Activated naive CD8-positive, alpha-beta T cell (primary cell): Measurements from ENCODE around the gene C19orf81.

Source experiments
- H3K27ac Mint-ChIP-seq: one replicate; pipeline ENCODE4 v1.8.0; 2021; ENCODE audit warnings: mixed read lengths
- H3K27me3 Mint-ChIP-seq: one replicate; pipeline ENCODE4 v1.8.0; 2021; ENCODE audit warnings: mixed read lengths
- H3K36me3 Mint-ChIP-seq: one replicate; pipeline ENCODE4 v1.8.0; 2021; ENCODE audit warnings: mixed read lengths
- H3K4me1 Mint-ChIP-seq: one replicate; pipeline ENCODE4 v1.8.0; 2021; ENCODE audit warnings: low read depth, mixed read lengths
- H3K4me3 Mint-ChIP-seq: one replicate; pipeline ENCODE4 v1.8.0; 2021; ENCODE audit warnings: mild to moderate bottlenecking, mixed read lengths
- H3K9me3 Mint-ChIP-seq: one replicate; pipeline ENCODE4 v1.8.0; 2021; ENCODE audit warnings: low read depth, mixed read lengths

The C19orf81 gene

DNA sequence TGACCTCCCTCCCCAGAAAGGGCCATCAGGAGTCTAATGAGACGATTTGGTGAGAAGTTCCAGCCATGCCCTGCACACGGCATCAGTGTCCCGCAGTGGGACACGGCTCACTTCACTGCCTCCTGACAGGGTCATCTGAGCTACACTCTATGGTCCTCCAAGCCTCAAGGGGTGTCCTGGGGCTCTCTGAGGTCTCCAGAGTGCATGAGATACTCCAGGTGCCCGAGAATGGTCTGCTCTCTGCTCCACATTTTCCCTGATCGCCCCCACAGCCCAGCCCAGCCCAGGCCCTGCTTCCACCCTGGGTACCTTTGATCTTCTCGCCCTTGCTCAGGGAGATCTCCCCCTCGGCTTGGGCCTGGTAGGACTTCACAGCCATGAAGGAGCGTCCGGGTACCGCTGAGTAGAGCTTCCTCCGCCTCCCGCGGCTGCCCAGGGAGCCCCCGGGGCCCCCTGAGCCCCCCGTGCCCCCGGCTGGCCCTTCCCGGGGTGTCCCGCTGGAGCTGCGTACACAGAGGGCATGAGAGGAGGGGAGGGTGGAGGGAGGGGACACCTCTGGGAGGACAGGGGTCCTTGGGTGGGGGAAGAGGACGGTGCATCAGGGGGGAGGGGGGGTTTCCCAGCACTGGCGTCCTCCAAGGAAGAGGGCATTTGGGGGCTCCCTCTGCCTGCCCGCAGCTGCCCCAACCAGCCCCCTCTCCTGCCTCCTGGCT is 53.1 kb downstream of the C19orf81 start:
- peaks cover 2% of the 10 kb centered on the region for H3K4me1 Mint-ChIP-seq
- peaks cover 12% of the 10 kb centered on the region for H3K27me3 Mint-ChIP-seq
- H3K27ac Mint-ChIP-seq = no peak overlapping the region
- H3K4me3 Mint-ChIP-seq = no peak overlapping the region
- no peaks in the 10 kb centered on the region for H3K36me3 Mint-ChIP-seq
- H3K9me3 Mint-ChIP-seq = no peaks in the 10 kb centered on the region

GRCh38 chr19:50702871-50703829 is 53.9 kb downstream of the C19orf81 start:
- Mint-ChIP-seq H3K9me3 (no peaks in the 10 kb centered on the region), H3K27me3 (peaks cover 12% of the 10 kb centered on the region), H3K27ac (no peak overlapping the region), H3K4me1 (peaks cover 2% of the 10 kb centered on the region), H3K4me3 (no peak overlapping the region), H3K36me3 (no peaks in the 10 kb centered on the region)

- H3K4me1 Mint-ChIP-seq = peaks cover 2% of the 10 kb centered on the region
- H3K9me3 Mint-ChIP-seq = no peaks in the 10 kb centered on the region
- H3K36me3 Mint-ChIP-seq = no peaks in the 10 kb centered on the region
- no peak overlapping the region for H3K27ac Mint-ChIP-seq
- peaks cover 11% of the 10 kb centered on the region for H3K27me3 Mint-ChIP-seq
- no peak overlapping the region for H3K4me3 Mint-ChIP-seq
These were observed 54.9 kb downstream of the C19orf81 start for GRCh38 chr19:50703915-50704796.

DNA sequence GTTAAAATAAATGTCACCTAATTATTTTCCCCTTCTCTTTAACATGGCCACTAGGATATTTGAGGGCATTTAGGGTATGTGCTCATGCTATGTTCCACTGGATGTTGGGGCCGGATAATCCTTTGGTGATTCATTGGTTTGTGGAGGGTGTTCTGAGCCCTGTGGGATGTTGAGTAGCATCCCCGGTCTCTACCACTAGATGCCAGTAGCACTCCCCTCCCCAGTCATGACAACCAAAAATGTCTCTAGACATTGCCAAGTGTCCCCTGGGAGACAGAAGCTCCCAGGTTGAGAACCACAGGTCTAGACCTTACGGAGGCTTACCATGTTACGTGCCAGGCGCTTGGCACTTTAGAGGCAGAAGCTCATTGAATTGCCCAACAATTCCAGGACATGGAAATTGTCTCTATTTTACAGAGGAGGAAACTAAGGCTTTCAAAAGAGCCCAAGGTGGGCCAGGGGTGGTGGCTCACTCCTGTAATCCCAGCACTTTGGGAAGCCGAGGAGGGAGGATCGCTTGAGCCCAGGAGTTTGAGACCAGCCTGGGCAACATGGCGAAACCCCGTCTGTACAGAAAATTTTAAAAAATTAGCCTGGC is 56.3 kb downstream of the C19orf81 start:
- no peaks in the 10 kb centered on the region for H3K36me3 Mint-ChIP-seq
- H3K27me3 Mint-ChIP-seq = peaks cover 7% of the 10 kb centered on the region
- H3K27ac Mint-ChIP-seq = no peak overlapping the region
- no peaks in the 10 kb centered on the region for H3K9me3 Mint-ChIP-seq
- peaks cover 2% of the 10 kb centered on the region for H3K4me1 Mint-ChIP-seq
- no peak overlapping the region for H3K4me3 Mint-ChIP-seq

DNA sequence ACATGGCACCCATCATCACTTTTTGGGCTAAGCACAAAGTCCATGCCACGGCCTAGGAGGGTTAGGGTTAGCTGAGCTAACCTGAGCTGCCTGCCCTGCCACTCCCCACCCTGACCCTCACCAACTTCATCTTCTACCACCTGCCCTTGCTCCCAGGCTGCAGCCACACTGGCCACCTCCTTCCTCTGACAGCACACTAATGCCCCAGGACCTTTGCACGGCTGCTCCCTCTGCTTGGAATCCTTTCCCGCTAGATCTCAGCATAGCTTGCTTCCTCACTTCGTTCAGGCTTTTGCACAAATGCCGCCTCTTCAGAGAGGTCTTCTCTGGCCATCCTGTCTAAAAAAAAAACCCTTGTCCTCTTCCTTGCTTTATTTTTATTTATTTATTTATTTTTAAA is 57.1 kb downstream of the C19orf81 start:
- Mint-ChIP-seq H3K27me3 (peaks cover 7% of the 10 kb centered on the region), H3K27ac (no peak overlapping the region), H3K4me1 (peaks cover 2% of the 10 kb centered on the region), H3K9me3 (no peaks in the 10 kb centered on the region), H3K4me3 (no peak overlapping the region), H3K36me3 (no peaks in the 10 kb centered on the region)

DNA sequence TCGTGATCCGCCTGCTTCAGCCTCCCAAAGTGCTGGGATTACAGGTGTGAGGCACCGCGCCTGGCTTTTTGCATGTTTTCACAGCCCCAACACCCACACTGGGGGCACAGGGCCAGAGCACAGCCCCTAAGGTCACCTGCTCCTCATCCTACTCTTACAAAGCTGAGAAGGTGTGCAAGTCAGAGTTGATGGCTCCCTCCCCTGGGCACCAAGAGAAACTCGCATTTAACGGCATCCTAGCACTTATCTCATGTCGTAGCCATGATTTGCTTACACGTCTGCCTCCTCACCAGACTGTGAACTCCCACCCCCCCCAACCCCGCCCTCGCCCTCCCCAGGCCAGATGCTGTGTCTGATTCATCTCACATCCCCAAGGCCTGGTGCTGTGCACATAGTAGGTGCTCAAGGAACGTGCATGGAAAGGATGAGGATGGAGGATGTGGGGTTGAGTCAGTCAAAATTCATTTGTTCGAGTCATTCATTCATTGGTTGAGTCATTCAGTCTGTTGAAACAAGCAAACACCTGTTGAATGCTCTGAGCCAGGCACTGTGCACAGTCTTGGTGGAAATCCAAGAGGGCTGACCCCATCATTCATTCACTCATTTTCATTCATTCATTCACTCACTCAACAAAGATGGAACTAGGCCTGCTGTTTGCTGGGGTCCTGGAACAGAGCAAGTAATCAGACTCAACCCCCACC is 59.1 kb downstream of the C19orf81 start:
- Mint-ChIP-seq H3K4me3 (no peak overlapping the region), H3K27ac (no peak overlapping the region), H3K27me3 (peaks cover 7% of the 10 kb centered on the region), H3K36me3 (no peaks in the 10 kb centered on the region), H3K9me3 (no peaks in the 10 kb centered on the region), H3K4me1 (peaks cover 11% of the 10 kb centered on the region)
